ENCODE data around the gene FLT1. TPM values are rescaled to one million over a fixed set of nuclear protein-coding genes. Genes with fewer than 3 reads are reported as not detected.

Gene FLT1
- polyA plus RNA-seq, 10 donors: 12.6 to 21.4 (median 16.7) TPM

DNA sequence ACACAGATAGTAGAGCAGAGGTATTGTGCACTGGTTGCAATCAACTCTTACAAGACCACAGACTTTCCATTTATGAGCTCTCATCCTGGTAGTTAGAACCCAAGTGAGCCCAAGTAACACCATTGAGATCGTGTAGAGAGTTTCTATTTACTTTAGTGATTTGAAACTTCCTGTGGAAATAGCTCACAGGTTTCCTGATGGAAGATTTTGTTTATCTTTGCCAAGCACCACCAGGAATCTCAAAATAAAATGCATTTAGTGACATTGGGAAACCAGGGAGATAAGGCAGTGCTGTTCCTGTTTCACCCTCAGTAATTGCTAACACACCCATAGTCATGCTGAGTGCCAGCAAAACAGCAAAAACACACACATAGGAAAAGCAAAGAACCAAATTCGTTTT lies 102.5 kb downstream of the FLT1 start:
- DNase-seq: no peak

DNA sequence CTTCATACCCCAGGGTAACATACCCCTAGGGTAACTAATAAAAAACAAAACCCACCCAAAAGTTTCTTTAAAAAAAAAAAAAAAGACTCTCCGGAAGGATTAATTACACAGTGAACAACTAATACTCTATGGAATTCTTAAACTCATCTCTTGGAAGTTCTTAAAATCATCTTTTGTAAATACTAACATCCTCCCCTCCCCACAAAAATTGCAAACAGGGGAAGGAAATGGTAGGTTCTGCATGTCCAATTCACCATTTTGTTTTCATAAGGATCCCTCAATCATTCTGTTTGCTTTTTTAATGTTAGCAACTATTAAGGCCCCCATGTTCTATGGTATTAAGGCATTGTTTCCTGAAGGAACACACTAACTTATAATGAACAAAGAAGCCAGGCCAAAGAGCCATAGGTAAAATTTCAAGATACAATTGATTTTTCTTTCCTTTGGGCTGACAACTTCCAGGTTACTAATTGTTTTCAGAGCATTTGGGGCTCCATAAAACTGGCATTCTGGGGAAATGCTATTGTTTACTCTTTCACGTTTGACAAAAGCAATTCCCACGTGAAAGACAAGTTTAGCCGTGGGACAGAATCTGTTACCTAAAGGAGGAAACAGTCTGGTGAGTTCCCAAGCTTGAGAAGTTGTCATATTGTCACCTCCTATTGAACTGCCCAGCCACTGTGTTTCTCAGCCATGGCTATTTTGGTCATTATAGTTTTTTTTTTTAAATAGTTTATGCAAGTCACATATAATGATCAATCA lies 107.0 kb downstream of the FLT1 start:
- no peak for DNase-seq

DNA sequence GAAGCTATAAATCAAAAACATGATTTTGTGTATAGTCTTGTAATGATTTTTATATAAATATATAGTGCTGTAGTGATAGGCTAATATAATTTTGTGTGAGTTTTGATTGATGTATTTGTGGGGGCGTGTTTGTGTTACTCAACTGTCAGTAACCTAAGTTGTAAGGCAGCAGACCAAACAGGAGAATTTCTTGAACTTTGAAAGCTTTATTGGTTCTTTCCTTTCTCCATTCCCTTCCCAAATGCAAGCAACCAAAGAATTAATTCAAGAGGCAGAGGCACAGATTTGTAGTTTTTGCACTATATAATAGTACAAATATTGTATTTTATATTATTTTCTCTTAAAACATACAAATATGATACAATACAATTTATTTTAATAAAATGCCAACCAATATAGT lies 109.6 kb downstream of the FLT1 start:
- no peak for DNase-seq

DNA sequence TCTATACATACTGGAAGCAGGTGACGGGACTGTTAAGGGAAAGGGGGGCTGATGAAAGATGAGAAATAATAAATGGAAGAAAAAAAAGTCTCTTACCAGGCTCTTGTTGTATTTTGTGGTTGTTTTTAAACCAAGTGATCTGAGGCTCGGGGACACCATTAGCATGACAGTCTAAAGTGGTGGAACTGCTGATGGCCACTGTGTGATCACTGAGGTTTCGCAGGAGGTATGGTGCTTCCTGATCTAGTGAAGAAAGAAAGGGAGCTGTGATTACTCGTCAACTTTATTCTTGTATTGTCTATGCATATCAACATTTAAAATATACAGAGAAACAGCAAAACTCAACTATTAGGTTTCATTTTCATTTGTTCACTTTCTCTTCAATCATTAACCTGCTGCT lies 110.1 kb downstream of the FLT1 start:
- no peak for DNase-seq

DNA sequence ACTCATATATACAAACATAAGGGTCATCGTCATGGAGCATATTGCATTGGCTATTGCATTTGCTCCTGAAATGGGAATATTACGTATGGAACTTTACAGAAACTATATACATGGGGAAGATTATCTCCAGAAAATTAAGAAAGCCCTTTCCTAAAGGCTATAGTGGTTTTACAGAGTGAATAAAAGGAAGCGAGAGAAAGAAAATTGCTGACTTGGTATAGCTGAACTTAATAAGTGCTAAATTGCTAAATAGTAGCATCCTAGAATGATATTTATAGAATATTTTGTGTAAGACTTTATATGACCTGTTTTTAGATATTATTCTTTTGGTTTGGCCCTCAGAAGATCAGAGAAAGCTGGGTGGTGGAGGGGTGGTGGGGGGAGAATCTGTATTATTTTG lies 114.6 kb downstream of the FLT1 start:
- no peak for DNase-seq

DNA sequence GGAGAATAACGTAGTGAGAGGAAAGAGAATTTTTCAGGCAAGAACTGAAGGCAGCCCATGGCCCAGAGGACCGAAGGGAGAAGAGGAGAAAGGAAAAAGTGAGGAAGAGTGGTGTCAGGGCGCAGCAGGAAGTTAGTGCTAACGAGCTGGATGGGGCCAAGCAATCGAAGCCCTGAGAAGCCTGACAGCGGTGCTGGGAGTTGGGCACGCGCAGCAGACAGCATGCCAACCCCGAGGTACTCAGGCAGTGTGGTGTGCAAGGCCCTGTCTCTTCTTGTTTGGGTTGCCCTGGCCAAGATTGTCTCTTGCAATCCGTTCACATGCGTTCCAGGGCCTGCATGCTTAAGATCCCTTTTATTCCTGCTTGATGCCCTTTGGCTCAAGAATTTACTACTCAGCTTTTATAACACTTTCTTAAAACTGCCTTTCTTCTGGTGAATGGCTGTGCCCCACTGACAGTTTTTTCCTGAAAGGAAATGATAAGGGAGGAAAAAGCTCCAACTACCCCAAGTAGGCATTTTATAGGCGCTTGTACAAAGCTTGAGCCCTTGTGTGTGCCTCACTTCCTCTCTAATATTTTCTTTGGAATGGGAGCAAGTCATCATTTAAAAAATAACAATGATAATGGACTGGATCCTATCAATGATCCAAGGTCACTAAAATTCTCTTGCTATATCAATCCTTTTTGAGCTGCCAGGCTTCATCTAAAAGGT lies 115.4 kb downstream of the FLT1 start:
- no peak for DNase-seq

DNA sequence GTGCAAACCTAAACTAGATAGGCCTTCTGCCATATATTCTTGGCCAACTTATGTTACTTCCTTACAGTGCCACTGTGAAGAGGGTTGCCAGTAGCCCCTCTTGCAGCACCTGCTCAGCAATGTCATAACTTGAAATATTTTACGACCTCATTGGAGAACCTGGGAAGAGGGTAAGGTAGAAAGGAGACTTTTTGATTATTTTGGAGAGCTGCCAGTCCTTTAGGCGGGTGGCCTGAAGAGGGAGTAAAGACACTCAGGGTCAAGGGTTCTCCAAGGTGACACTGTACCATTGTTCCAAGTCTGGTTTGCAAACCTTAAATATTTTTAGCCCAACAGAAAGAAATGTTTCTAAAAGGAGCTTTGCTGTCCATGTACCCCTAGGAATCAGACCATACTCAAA lies 118.3 kb downstream of the FLT1 start:
- DNase-seq: no peak

DNA sequence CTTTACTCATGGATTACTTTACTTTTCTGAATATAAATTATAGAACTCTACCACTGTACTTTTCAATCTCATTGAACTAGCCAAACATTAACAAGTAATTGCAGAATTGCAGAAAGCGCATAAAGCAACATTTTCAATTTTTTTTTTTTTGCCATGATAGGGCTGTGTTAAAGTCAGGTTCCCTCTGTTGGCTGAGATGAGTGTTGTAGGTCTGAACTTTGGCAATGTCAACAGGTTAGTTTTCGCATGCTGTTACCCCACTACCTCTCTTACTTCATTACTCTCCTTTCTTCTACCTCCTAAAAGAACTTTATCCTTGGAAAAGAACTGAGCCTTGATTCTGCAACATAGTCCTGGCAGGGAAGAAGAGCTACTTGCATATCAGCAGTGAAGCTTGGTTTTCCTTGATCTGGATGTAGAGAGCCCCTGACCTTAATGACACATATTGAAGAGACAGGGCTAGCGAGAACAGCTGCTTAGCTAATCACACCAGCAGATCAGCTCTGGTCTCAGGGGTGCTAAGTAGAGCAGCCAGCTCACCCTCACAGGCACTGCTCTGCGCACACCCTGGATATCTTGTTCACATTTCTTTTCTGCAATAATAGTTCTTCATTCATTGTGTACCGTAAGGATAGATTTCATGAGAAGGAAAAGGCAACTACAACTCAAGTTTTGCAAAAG lies 119.5 kb downstream of the FLT1 start:
- no peak for DNase-seq

DNA sequence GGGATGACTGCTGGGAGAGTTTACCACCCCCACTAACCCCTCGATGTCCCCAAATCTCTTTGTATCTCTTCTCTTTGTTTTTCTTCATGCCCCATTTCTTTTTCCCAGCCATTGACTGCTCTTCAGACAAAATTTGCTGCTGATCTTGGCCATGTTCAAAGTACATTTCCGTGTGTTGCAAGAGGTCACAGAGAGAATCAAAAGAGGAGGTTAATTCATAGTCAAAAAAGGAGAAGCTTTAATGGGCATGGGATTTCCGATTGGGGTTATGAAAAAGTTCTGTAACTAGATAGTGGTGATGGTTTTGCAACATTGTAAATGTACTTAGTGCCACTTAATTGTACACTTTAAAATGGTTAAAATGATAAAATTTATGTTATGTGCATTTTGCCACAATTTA lies 121.1 kb downstream of the FLT1 start:
- DNase-seq: no peak

DNA sequence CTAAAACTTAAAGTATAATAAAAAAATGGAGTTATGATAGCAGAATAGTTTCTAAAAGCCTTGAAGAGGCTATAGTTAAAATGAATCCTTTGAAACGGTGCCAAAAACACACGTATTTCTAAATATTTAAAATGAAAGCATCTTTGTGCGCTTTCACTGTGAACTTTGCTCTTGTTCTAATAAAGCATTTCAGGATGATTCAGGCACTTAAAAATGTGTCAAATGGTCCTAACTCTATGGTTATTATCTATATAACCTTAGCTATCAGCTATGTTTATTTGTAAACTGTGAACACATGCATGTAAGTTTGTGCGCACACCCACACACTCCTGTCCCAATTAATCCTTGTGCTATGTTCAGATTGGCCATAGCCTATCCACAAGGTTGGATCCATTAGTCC lies 124.5 kb downstream of the FLT1 start:
- DNase-seq: no peak

DNA sequence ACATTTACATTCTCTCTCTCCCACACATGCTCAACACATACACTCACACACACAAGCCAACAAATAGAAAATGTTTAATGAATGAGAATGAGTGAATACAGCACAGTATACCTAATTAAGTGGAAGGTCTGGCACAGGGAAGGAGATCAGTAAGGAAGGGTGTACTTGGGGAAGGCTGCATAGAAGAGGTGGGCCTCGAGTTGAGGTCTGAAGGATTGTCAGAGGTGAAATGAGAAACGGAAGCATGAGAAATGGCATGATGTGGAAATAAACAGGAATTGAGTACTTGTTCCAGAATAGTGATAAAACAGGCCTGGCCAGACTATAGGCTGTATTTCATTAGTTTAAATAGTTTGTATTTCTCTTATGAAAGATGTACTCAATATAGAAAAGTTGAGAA lies 136.2 kb downstream of the FLT1 start:
- DNase-seq: no peak

DNA sequence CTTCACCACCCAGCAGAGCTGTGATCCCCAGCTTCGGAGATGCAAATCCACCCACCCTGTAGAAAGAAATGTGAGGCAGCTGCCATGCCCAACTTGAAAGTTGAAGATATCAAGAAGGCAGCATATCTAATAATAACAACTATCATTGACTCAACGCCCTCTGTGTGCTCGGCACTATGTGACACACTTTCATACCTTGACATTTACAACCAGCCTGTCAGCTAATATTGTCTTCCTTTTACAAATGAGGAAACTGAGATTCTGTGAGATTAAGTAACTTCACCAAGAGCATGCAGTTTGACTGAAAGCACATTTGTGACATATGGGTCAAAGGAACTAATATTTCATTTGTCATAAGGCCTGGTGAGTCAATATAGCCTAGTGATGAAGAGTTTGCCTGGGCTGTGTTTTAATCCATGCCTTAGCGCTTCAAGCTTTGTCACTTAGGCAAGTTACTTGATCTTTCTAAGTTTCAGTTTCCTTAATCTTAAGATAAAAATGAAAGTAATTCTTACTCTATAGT lies 137.0 kb downstream of the FLT1 start:
- no peak for DNase-seq

DNA sequence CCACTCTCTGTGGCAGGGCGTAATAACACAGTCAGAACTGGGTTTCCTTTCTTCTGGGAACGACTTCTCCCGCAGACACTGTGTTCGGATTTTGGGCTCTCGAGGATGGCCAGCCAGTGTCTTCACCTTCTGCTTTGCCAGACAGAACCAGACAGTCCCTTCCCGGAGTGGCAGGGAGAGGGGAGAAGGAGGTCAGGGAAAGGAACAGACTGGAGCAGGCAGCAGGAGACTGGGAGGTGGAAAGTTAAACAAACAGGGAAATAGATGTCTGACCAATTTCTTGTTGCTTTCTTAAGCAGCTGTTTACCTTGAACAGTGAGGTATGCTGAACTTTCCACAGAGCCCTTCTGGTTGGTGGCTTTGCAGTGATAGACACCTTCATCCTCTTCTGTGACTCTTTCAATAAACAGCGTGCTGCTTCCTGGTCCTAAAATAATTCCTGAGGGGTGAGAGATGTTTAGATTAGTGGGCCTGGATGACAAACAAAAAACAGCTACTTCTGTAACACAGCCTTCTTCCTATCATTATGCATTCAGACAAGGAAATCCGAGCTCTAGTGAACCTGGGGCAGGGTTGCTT lies 137.6 kb downstream of the FLT1 start:
- DNase-seq: no peak

DNA sequence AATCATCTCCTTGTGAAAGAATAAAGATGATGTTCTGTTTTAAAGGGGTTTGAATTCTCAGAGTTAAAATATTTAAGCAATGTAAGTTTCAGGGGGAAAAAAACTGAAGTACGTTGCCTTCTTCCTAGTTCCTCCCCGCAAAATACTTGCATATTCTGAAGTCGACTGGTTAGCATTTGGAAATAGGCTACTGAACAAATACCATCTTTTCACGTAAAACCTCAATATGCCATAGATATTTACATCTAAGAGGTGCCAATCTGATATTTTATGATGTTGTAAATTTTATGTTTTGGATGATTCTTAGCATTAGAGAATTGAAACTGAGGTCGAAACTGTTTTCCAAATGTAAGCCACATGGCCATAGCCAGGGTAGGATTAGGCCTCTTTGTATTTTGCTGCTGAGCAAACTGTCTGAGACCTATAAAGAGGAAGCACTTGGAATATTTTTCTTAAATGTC lies 138.3 kb downstream of the FLT1 start:
- DNase-seq: peak in 1 of 3 donors; percentile 21

DNA sequence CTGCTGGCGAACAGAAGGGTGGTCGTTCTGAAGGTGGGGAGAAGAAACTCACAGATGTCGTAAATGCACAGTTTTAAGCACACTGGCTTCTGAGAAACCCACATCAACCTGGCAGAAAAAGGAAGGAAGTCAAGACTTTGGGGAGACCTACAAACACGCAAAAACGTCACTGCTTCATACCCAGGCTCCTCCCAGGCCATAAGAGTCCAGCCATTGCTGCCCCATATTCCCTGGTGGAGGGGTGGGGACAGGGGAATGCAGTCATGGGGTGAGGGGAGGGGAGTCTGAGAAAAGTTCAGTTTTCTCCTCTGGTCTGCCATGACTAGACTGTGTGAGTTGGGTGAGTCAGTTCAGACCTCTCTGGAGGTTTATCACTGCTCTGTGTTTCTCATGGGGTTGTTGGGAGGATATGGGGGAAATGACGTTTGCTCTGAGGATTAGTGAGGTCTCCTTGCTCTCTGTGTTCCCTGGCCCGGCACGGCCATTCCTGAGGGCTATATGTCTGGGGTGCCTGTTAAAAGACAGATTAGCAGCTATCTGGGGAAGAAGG lies 139.0 kb downstream of the FLT1 start:
- peak in 1 of 3 donors; percentile 76 for DNase-seq

DNA sequence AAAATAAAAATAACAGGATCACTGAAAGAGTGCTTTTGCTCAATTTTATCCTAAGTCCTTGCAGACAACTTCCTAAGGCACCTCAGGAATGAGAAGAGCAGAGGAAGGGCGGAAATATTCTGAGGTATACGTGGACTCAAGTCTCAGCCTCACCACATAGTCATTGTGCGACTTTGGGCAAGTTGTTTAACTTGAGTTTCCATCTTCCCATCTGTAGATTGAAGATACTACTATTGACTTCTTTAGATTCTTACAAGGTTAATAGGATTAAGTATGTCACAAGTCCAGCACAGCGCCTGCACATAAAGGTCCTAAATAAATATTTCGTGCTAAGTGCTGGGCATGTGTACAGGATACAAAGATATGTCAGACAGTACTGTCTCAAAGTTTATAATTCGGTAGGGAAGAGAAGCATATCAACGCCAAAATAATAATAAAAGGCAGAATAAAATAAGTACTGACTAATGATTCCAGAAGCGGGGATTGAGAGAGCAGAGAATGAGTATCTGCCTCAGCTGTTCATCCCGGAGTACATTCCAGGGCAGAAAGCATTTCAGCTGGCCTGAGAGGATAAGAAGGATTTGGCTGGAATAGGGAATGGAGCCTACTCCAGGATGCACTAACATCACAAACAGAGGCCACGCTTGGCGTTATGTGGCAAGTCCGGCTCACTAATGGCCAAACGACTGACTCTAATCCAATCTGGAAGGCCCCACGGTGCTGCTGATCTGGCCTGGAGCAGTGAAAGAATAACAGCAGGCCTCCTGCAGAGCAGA lies 139.7 kb downstream of the FLT1 start:
- DNase-seq: no peak

DNA sequence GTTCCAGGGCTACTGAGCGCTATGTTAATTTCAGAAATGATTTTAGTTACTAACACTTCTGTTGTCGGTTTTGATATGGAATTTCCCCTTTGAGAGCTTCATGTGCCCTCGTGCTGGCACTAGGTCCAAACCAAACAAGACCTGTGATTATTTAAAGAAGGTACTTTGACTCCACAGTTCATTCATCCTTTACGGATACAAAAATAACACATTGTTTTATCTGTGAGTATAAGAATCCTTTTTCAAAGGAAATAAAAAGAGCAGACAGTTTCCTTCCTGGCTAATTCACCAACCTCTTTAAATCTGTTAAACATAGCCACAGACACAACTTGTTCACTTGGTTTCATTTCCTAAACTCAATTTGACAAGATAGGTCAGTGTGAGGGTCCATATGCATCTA lies 141.2 kb downstream of the FLT1 start:
- no peak for DNase-seq

DNA sequence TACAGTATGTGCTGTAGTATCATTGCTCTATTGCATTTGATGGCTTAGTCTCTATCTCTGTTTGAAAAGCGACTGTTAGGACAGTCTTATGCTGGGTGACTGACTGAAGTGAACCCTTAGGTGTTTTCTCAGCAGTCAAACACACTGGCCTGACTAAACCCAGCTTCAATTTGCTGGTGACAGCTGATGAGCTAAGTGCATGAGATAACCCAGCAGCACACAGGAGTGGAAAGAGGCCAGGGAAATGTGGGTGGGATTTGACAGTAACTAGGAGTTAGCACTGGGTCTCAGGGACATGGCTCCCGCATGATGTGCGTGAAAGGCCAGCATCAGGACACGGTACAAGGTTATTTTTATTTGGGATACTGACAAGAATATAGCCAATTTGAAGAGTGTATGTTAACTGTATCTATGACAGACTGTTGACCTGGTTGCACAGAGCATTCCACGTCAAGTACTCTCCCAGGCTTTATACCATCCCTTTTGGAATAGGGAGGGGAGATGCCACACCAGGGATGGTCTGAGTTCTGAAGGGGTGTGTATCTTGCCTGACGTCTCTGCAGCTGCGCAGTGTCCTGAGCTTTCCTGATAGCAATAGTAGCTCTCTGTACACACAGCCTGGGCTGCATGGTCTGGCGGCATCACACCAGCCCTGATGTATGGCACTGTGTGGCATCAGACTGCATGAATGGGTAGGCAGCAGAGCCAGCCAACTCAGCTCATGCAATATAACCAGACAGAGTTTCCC lies 144.8 kb downstream of the FLT1 start:
- DNase-seq: no peak

DNA sequence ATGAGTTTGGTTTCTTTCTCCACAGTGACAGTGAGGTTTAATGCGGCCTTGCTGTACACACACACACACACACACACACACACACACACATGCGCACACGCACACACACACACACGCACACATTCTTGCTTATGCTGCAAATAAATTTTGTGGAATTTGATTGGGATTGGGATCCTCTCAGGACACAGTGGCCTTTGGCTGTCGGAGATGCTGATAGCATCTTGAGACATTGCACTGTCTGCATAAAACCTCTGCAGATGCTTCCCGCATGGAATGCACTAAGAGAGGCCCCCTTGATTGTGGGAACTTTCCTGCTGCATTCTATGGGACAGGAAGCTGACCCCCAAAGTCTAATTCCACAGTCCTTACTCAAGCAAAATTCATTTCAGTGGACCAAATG lies 145.6 kb downstream of the FLT1 start:
- no peak for DNase-seq
